ENCODE measurements around the gene TP53I11. TPM values are rescaled to one million over a fixed set of nuclear protein-coding genes. Genes with fewer than 3 reads are reported as not detected.

The TP53I11 gene
- polyA plus RNA-seq, 3 donors from 2014 or later, result 5.0 to 13.6 (median 6.4) TPM

DNA sequence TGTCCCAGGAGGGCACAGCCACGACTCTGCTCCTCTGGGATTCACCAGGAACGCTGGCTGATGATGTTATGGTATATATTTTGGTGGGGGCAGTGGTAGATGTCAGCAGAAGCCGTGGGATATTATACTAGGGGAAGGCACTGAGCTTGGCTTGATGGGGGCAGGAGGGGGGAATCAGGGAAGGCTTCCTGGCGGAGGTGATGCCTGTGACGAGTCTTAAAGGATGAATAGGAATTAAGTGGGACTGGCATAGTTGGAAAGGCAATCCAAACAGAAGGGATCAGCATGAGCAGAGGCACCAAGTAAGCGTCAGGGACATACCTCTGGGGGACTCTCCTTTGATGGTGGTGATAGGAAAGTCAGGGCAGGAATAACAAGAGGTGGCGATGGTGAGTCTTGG is 47.6 kb downstream of the TP53I11 start:
- Mint-ChIP-seq H3K27ac (no peak overlapping the region), H3K4me1 (no peaks in the 10 kb centered on the region), H3K27me3 (ENCODE audit: low read depth in 3 of 3) (peaks cover 8 to 14% (median 13%) of the 10 kb centered on the region in 3 donors), H3K36me3 (no peaks in the 10 kb centered on the region), H3K4me3 (no peak overlapping the region), H3K9me3 (no peaks in the 10 kb centered on the region)
- DNase-seq, result no peak

GRCh38 chr11:44901786-44902185 is 48.9 kb downstream of the TP53I11 start:
- H3K9me3 Mint-ChIP-seq, result no peaks in the 10 kb centered on the region
- DNase-seq, result no peak
- H3K4me1 Mint-ChIP-seq, result no peaks in the 10 kb centered on the region
- no peaks in the 10 kb centered on the region for H3K36me3 Mint-ChIP-seq
- no peak overlapping the region for H3K27ac Mint-ChIP-seq
- peaks cover 9 to 10% (median 9%) of the 10 kb centered on the region in 3 donors for H3K27me3 Mint-ChIP-seq (ENCODE audit: low read depth in 3 of 3)
- H3K4me3 Mint-ChIP-seq, result no peak overlapping the region

DNA sequence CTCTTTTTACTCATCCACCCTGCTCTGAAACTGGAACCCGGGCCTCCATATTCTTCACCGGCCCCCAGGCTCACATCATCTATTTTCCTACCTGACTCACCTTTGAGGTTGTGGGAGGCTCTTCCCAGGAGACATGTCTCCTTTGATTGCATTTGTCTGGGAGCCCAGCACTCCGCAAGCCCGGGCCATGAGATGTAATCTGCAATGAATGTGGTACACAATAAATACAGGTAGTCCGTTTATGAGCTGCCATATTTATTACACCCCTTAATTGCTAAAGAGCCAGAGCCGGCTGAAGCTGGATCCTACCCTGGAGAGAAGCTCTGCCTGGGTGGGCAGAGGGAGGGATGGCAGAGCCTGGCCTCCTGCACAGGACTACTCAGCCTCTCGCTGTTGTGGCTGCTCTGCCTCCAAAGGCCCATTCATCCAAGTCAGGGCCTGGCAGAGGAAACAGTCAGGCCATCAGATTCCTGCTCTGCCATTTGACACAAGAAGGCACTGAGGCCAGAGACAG is 49.5 kb downstream of the TP53I11 start:
- no peaks in the 10 kb centered on the region for H3K4me1 Mint-ChIP-seq
- no peak for DNase-seq
- no peaks in the 10 kb centered on the region for H3K36me3 Mint-ChIP-seq
- H3K27me3 Mint-ChIP-seq (ENCODE audit: low read depth in 3 of 3), result peaks cover 9 to 13% (median 9%) of the 10 kb centered on the region in 3 donors
- no peak overlapping the region for H3K4me3 Mint-ChIP-seq
- no peak overlapping the region for H3K27ac Mint-ChIP-seq
- no peaks in the 10 kb centered on the region for H3K9me3 Mint-ChIP-seq

DNA sequence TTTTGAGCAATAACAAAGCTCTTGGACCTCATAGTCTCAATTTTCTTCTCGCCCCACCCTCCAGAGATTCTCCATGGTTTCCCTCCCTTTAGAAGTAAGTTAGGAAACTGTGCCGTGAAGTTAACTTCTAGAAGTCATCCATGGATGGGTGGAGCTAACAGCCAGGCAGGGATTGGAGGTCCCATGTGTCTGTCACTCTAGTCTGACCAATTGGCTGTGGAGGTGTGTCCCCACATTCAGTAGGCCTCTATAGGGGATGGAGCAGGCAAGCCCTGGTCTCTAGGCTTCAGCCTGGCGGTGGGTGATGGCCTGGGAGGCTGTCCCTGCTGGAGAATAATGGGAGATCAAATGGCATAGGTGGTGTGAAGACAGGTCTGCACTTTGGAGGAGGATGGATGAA is 50.7 kb downstream of the TP53I11 start:
- Mint-ChIP-seq H3K36me3 (no peaks in the 10 kb centered on the region), H3K27ac (peak overlapping the region in 1 of 6 donors; percentile 65), H3K9me3 (no peaks in the 10 kb centered on the region), H3K4me1 (no peaks in the 10 kb centered on the region), H3K27me3 (ENCODE audit: low read depth in 3 of 3) (peaks cover 9 to 20% (median 10%) of the 10 kb centered on the region in 3 donors), H3K4me3 (no peak overlapping the region)
- DNase-seq, result peak in 2 of 3 donors; percentile 18 to 23

DNA sequence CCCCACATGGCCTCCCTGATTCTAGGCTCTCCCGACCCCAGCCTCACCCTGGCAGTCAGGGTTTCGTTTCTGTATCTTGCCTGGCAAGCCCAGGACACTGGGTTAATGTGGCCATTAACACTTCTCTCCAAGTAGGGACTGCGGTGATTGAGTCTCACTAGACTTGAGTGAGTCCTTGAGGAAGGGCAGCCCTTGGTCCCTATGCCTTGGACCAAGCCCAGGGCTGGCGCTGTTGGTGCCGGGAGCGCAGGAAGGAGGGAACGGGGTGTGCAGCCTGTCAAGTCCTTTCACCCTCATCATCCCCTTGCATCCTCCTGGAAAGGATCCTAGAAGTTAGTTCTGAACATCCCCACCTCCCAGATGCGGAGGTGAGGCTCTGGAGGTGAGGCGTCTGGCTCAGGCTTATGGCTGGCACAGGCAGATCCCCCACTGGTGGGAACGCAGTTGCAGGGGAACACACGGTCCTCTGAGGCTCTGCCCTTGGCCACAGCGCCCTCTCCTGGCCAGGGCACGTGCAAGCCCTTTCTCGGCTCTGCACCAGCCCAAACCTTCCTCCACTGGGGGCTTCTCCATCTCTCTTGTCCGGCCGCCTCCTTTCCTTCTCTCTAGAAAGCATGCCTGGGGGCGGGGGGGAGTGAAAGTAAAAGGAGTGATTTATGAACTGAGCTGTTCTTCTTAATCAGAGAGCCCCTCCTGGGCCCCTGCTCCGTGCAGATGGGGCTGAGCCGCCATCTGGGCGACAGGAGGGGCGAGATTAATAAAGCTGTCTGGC is 56.7 kb downstream of the TP53I11 start:
- H3K9me3 Mint-ChIP-seq, result no peaks in the 10 kb centered on the region

GRCh38 chr11:44893308-44893822 is 57.3 kb downstream of the TP53I11 start:
- Mint-ChIP-seq H3K4me1 (no peaks in the 10 kb centered on the region), H3K27ac (no peak overlapping the region), H3K27me3 (ENCODE audit: low read depth in 3 of 3) (peaks cover 2 to 18% (median 9%) of the 10 kb centered on the region in 3 donors), H3K4me3 (no peak overlapping the region), H3K36me3 (no peaks in the 10 kb centered on the region), H3K9me3 (no peaks in the 10 kb centered on the region)
- DNase-seq, result no peak

More for the DNA sequence above, 56.7 kb downstream of the TP53I11 start:
- Mint-ChIP-seq H3K4me1 (no peaks in the 10 kb centered on the region), H3K36me3 (no peaks in the 10 kb centered on the region), H3K27me3 (ENCODE audit: low read depth in 3 of 3) (peaks cover 2 to 18% (median 9%) of the 10 kb centered on the region in 3 donors), H3K4me3 (no peak overlapping the region), H3K27ac (no peak overlapping the region)
- peak; percentile 35 to 54 (median 41) for DNase-seq

DNA sequence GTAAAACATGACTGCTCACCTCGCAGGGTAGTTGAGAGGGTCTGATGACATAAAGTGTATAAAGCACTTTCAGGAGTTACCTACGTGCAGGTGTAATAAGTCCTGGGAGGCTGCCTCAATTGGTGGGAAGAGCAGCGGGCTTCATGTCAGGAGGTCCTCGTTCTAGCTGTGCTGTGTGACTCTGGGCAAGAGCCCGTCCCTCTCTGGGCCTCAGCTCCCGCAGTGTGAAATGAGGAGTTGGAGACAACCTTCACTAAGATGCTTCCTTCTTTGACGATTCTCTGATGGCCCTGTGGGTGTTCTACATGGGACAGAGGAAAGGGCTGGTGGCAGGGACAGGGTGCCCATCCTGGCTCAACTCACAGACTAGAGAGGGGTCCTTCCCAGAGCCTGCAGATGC is 57.8 kb downstream of the TP53I11 start:
- Mint-ChIP-seq H3K36me3 (no peaks in the 10 kb centered on the region), H3K9me3 (no peaks in the 10 kb centered on the region), H3K27ac (no peak overlapping the region), H3K4me3 (no peak overlapping the region), H3K27me3 (ENCODE audit: low read depth in 3 of 3) (peaks cover under 1 to 14% (median 9%) of the 10 kb centered on the region in 3 donors), H3K4me1 (no peaks in the 10 kb centered on the region)
- DNase-seq, result no peak

DNA sequence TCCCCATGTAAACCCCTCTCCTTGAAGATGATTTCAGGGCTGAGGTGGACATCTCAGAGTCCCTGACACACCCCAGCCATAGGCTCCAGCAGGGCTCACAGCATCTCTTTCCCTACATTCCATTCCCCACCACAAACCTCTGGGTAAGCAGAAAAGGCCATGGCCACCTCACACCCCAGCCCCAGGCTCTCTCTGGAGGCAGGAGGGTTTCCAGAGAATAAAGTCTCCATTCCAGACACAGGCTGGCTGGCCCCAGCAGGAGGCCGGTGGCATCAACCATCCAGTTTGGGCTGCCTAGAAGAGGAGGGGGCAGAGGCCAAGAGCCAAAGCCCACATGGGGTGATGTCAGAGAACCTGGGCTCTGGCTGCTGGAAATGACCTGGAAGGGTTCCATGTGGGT is 61.4 kb downstream of the TP53I11 start:
- Mint-ChIP-seq H3K27ac (no peak overlapping the region), H3K36me3 (no peaks in the 10 kb centered on the region), H3K4me3 (no peak overlapping the region), H3K27me3 (ENCODE audit: low read depth in 3 of 3) (peaks cover 0 to 6% (median 0%) of the 10 kb centered on the region in 3 donors), H3K4me1 (no peaks in the 10 kb centered on the region), H3K9me3 (no peaks in the 10 kb centered on the region)
- DNase-seq, result no peak

DNA sequence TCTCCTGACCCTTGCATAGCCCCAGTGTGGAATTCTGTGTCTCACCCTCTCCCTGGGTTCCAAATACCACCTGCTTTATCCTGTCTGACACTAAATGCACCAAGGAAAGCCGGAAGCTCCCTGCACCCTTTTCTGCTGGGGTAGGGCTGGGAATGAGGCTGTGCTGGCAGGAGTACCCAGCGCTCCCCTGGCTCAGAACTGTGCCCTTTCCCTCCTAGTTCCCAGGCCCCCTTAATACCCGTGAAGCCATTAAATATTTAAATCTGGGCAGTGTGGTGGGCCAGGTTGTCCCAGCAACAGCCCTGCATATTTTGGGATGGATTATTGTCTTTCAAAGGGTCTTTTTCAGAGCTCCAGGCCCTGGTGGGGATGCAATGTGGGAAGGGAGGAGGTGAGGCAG is 63.0 kb downstream of the TP53I11 start:
- no peak overlapping the region for H3K4me3 Mint-ChIP-seq
- no peaks in the 10 kb centered on the region for H3K9me3 Mint-ChIP-seq
- no peaks in the 10 kb centered on the region for H3K36me3 Mint-ChIP-seq
- no peak for DNase-seq
- H3K27me3 Mint-ChIP-seq (ENCODE audit: low read depth in 3 of 3), result peaks cover 0 to 3% (median 0%) of the 10 kb centered on the region in 3 donors
- no peaks in the 10 kb centered on the region for H3K4me1 Mint-ChIP-seq
- H3K27ac Mint-ChIP-seq, result no peak overlapping the region

DNA sequence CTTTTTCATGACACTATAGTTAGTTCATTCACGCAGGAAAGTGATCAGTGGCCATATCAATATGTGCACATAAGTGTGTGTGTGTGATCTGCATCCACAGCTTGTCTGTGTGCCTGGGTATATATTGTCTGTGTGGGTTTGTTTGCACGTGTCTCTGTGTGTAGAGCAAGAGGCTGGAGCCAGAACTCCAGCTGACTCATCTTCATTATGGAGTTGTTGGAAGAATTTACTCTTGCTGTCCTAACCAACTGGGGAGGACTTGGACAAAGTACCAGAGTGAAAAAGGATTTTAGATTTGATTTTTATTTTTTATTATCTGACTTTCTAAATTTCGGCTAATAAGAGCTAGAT is 63.9 kb downstream of the TP53I11 start:
- no peaks in the 10 kb centered on the region for H3K9me3 Mint-ChIP-seq
- peaks cover 0 to 3% (median 0%) of the 10 kb centered on the region in 3 donors for H3K27me3 Mint-ChIP-seq (ENCODE audit: low read depth in 3 of 3)
- no peak for DNase-seq
- H3K27ac Mint-ChIP-seq, result no peak overlapping the region
- no peaks in the 10 kb centered on the region for H3K36me3 Mint-ChIP-seq
- H3K4me3 Mint-ChIP-seq, result no peak overlapping the region
- no peaks in the 10 kb centered on the region for H3K4me1 Mint-ChIP-seq

- Mint-ChIP-seq H3K27me3 (ENCODE audit: low read depth in 3 of 3) (peaks cover 0 to 3% (median 0%) of the 10 kb centered on the region in 3 donors), H3K4me3 (no peak overlapping the region), H3K27ac (no peak overlapping the region), H3K4me1 (no peaks in the 10 kb centered on the region), H3K9me3 (no peaks in the 10 kb centered on the region), H3K36me3 (no peaks in the 10 kb centered on the region)
- DNase-seq, result no peak
Measured at GRCh38 chr11:44885919-44886789, 64.5 kb downstream of the TP53I11 start.

GRCh38 chr11:44885065-44885810 is 65.4 kb downstream of the TP53I11 start:
- Mint-ChIP-seq H3K27ac (no peak overlapping the region), H3K4me1 (no peaks in the 10 kb centered on the region), H3K27me3 (ENCODE audit: low read depth in 3 of 3) (no peaks in the 10 kb centered on the region), H3K4me3 (no peak overlapping the region), H3K36me3 (no peaks in the 10 kb centered on the region), H3K9me3 (no peaks in the 10 kb centered on the region)
- DNase-seq, result no peak

DNA sequence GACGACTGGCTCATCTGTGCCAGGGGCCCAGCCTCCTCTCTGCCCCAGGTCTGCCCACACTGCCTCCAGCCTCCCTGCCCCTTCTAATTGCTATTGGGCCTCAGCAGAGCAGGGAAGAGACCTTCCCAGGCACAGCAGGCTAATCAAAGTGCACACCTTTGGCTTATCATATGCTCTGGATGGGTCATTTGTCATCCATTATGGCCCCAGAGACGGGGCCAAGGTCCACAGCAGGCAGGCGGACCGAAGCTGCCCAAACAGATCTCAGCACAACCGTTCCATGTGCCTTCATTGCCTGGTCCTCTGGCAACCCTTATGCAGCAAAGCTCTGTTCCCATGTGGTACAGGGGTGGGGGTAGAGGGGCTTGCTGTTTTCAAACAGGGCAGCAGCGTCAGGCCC is 66.6 kb downstream of the TP53I11 start:
- DNase-seq, result no peak
- Mint-ChIP-seq H3K4me1 (no peaks in the 10 kb centered on the region), H3K36me3 (no peaks in the 10 kb centered on the region), H3K4me3 (no peak overlapping the region), H3K9me3 (no peaks in the 10 kb centered on the region), H3K27me3 (ENCODE audit: low read depth in 3 of 3) (no peaks in the 10 kb centered on the region), H3K27ac (no peak overlapping the region)
